ENCODE results near the gene WFS1.

WFS1 gene

DNA sequence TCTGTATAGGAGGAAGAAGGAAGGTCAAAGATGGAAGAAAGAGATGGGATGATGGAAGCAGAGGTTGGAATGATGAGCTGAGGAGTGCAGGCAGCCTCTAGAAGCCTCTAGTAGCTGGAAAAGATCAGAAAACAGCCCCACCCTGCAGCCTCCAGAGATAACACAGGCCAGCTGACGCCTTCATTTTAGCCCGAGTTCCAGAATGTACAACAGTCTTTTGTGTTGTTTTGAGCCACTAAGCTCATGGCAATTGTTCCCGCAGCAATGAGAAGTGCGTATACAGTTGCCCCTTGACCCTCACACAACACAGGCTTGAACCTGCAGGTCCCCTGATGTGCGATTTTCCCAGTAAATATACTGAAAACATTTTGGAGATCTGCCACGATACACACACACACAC lies 72.0 kb downstream of the WFS1 start:
- DNase-seq: no peak

- peak; percentile 10 for DNase-seq
Observed at GRCh38 chr4:6342530-6343293, 73.1 kb downstream of the WFS1 start.

DNA sequence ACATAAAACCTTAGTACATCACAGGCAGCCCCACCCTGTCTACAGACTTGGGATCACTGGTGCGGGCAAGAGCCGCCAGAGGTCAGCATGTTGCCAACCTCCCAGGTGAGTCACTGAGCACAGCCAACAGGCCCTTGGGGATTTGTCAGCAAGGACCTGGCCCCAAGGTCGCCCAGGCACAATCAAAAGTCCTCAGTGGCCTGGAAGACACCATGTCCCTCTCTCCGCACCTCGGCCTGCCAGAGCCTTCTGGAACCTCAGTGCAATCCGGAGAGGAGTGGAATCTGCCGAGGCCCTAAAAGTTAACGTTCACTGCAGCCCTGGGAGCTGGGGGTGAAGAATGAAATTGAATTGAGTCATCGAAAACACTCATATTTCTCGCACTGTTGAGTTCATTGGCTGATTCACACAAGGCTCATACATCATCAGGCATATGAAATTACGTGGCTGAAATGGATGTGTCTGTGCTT lies 74.3 kb downstream of the WFS1 start:
- DNase-seq: no peak

GRCh38 chr4:6345096-6345830 lies 75.6 kb downstream of the WFS1 start:
- DNase-seq: no peak

DNA sequence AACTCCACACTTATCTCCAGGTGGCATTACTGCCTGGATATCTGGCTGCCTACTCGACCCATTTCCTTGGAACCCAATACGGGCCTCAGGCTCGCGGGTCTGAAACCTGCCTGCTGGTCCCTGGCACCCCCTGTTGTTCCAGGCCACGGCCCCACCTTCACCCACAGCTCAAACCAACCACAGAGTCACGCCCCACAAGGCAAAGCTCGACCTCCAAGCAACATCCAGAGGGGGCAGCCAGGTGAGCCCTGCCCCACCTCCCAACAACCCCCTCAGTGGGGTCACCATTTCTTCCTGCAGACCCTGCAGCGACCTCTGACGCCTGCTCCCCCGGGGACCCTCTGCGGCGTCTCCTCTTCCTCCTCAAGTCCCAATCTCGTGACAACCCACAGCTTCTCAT lies 76.2 kb downstream of the WFS1 start:
- no peak for DNase-seq

- DNase-seq: no peak
Observed at GRCh38 chr4:6346373-6347110, 76.9 kb downstream of the WFS1 start.

DNA sequence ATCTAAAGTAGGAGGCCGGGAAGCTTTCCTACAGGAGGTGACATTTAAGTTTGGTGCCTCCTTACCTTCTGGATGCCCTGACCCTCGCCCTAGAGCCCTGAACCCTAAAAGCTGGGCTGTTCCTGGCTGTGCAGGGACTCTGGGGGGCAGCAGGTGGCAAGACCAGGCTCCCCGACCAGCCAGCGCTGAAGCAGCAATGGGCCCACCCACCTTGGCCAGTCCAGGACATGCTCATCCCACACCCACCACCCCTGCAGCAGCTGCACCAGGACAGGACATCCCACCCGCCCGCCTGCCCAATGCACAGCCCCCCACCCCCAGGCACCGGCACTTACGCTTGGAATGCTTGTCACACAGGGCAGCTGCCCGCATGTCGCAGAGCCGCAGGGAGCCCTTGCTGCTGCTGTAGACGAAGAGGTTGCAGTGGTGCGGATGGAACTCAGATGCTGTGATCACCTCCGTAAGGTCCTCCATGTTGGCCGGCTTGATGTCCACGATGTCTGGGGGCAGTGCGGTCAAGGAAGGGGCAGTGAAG lies 77.9 kb downstream of the WFS1 start:
- no peak for DNase-seq

DNA sequence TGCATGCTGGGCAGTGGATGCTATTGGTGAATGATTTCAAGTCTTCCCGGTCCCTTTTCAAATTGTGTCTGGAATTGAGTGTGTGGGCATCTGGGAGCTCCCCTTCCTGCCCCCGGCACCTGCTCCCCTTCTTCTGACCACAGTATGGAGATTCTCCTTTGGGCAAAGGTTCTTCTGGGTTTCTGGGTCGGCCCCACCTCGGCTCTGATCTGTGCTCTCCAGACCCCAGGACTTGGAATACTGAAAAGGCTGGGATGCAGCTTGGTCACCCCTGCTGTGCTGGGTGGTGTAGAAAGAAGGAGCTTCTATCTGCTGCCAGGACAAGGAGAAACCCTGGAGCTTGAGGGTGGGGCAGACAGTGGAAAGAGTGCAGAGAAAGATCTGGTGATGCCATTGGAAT lies 78.8 kb downstream of the WFS1 start:
- no peak for DNase-seq

- DNase-seq: no peak
Observed at GRCh38 chr4:6349896-6350603, 80.4 kb downstream of the WFS1 start.

DNA sequence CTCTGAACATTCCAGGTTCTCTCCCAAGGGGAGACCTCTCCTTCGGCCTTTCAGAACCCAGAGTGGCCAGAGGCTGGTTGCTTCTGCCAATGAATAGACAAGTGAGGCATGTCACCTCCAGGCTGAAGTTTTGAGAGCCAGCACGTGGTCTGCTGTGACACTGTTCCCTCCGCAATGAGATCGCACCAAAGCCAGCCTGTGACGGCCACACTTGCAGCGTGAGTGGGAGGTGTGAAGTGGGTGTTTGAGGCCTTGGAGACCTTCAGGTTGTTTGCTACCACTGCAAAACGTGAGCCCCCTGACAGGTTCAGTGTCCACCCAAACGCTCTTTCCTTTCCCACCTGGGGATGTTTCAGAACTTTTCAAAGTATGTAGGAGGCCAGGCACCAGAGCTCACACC lies 81.0 kb downstream of the WFS1 start:
- no peak for DNase-seq

- DNase-seq: no peak
Observed at GRCh38 chr4:6351246-6352000, 81.8 kb downstream of the WFS1 start.

DNA sequence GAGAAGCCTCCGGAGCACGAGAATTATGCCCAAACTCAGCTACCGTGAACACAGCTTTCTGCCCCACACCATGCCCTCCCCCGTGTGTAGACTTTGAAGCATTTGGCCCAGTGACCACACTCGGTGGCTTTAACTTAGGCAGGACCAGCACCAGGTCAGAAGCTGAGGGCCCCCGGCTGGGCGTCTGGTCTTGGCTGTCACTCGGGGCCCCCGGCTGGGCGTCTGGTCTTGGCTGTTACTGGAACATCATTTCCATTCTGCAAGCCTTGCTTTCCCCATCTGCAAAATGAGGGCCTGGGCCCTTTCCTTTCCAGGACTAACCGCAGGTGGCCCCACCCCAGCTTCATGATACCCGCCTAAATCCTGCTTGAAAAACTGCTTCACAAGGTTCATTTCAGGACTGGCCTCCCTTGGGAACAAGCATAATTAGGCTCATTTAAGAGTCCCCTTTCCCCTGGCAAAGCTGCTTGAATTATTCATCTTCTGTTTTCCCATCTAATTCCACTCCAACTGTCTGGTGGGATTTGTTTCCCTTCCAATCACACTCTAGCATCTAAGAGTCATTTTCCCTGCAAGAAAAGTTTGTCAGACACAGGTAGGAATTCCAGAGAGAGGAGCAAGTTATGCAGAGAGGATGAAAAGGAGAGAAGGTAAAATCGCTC lies 82.5 kb downstream of the WFS1 start:
- DNase-seq: no peak

Data from NCI-H774 (cell line).